WTC11 (cell line): Measurements from ENCODE around the gene SHISA7.

Source experiments
- ATF1 ChIP-seq: sonication (generic); formaldehyde crosslinking; IDR thresholded peaks from 2 replicates; pipeline ENCODE4 v1.8.1; 2023; ENCODE audit warnings: mild to moderate bottlenecking, moderate library complexity, missing genetic modification reagents
- ATF2 ChIP-seq: sonication (generic); formaldehyde crosslinking; IDR thresholded peaks from 2 replicates; pipeline ENCODE4 v1.8.1; 2022; ENCODE audit warnings: low read depth, missing genetic modification reagents, borderline replicate concordance
- CTCF ChIP-seq: fragments of 200-600 bp; IDR thresholded peaks from 2 replicates; pipeline ENCODE4 v1.8.0; 2022; ENCODE audit warnings: antibody characterized with exemption
- E2F5 ChIP-seq: sonication (generic); formaldehyde crosslinking; IDR thresholded peaks from 2 replicates; pipeline ENCODE4 v1.8.1; 2022; ENCODE audit warnings: mild to moderate bottlenecking, moderate library complexity, missing genetic modification reagents
- ETV6 ChIP-seq: sonication (generic); formaldehyde crosslinking; IDR thresholded peaks from 2 replicates; pipeline ENCODE4 v1.8.1; 2022; ENCODE audit warnings: mild to moderate bottlenecking, missing genetic modification reagents
- FOXP1 ChIP-seq: sonication (generic); formaldehyde crosslinking; IDR thresholded peaks from 2 replicates; pipeline ENCODE4 v1.8.0; 2022; ENCODE audit warnings: missing genetic modification reagents, mild to moderate bottlenecking, moderate library complexity, borderline replicate concordance
- FOXP4 ChIP-seq: sonication (generic); formaldehyde crosslinking; IDR thresholded peaks from 2 replicates; pipeline ENCODE4 v1.8.0; 2022; ENCODE audit warnings: mild to moderate bottlenecking, missing genetic modification reagents
- IRF2 ChIP-seq: sonication (generic); formaldehyde crosslinking; IDR thresholded peaks from 2 replicates; pipeline ENCODE4 v1.8.0; 2022; ENCODE audit warnings: low read depth, missing genetic modification reagents, borderline replicate concordance
- NR2C2 ChIP-seq: sonication (generic); formaldehyde crosslinking; IDR thresholded peaks from 2 replicates; pipeline ENCODE4 v1.8.0; 2022; ENCODE audit warnings: mild to moderate bottlenecking, missing genetic modification reagents
- PREB ChIP-seq: sonication (generic); formaldehyde crosslinking; IDR thresholded peaks from 2 replicates; pipeline ENCODE4 v1.8.1; 2022; ENCODE audit warnings: mild to moderate bottlenecking, missing genetic modification reagents, moderate library complexity, borderline replicate concordance
- SMAD4 ChIP-seq: sonication (generic); formaldehyde crosslinking; IDR thresholded peaks from 2 replicates; pipeline ENCODE4 v1.8.0; 2022; ENCODE audit warnings: mild to moderate bottlenecking, missing genetic modification reagents
- TP53 ChIP-seq: sonication (generic); formaldehyde crosslinking; IDR thresholded peaks from 2 replicates; pipeline ENCODE4 v1.8.1; 2023; ENCODE audit warnings: mild to moderate bottlenecking, missing genetic modification reagents
- USF2 ChIP-seq: sonication (generic); formaldehyde crosslinking; IDR thresholded peaks from 2 replicates; pipeline ENCODE4 v1.8.1; 2023; ENCODE audit warnings: mild to moderate bottlenecking, missing genetic modification reagents, moderate library complexity
- ZNF121 ChIP-seq: sonication (generic); formaldehyde crosslinking; IDR thresholded peaks from 2 replicates; pipeline ENCODE4 v1.8.0; 2023; ENCODE audit warnings: missing genetic modification reagents

GRCh38 chr19:55461259-55461973 is 18.3 kb upstream of the SHISA7 start, which contains the start of gene ISOC2:
- no peak for TF ChIP-seq CTCF
- TF ChIP-seq FOXP1 (CRISPR knock-in tag): no peak
- no peak for TF ChIP-seq TP53 (CRISPR knock-in tag)
- TF ChIP-seq ATF1 (CRISPR knock-in tag): no peak
- no peak for TF ChIP-seq ZNF121 (CRISPR knock-in tag)
- TF ChIP-seq FOXP4: 0 out of 2 replicates have a peak, but pooled peaks have one; percentile 67
- TF ChIP-seq ETV6 (CRISPR knock-in tag): peak; percentile 87
- no peak for TF ChIP-seq E2F5 (CRISPR knock-in tag)
- no peak for TF ChIP-seq PREB (CRISPR knock-in tag)
- TF ChIP-seq SMAD4 (CRISPR knock-in tag): 0 out of 2 replicates have a peak, but pooled peaks have one; percentile 50
- peak; percentile 95 for TF ChIP-seq USF2 (CRISPR knock-in tag)
- no peak for TF ChIP-seq NR2C2 (CRISPR knock-in tag)
- no peak for TF ChIP-seq IRF2
- TF ChIP-seq ATF2 (CRISPR knock-in tag): no peak
